Vagina (tissue), 2 donors: ENCODE results near the gene HOPX.

Experiments
- CTCF ChIP-seq, 3 experiments: fragments of 450-650 bp in 2 of 3; fragments of 200-600 bp in 1 of 3; sonication (generic) in 1 of 3; IDR thresholded peaks; one replicate each; pipeline ENCODE4 v1.5.1; 2017 to 2019; ENCODE audit warnings: antibody characterized with exemption in 3 of 3, mild to moderate bottlenecking in 2 of 3, moderate library complexity in 2 of 3
- POLR2AphosphoS5 ChIP-seq, 2 donors: sonication (generic); formaldehyde crosslinking; IDR thresholded peaks; one replicate each; pipeline ENCODE4 v1.9.0; 2017; ENCODE audit warnings: antibody characterized with exemption in 2 of 2, mild to moderate bottlenecking in 2 of 2, low read depth in 1 of 2; ENCODE audit not compliant: insufficient read depth in 1 of 2

- TF ChIP-seq CTCF (IDR thresholded peaks at IDR 0.05) (no peak), POLR2AphosphoS5 (IDR thresholded peaks at IDR 0.05; ENCODE audit: insufficient read depth in 1 of 2, low read depth in 1 of 2) (peak in 1 of 2 donors; percentile 26)
Observed at GRCh38 chr4:56681158-56681852, at the start of gene HOPX.
